ENCODE measurements around the gene PCBP1. TPM values are rescaled to one million over a fixed set of nuclear protein-coding genes. Genes with fewer than 3 reads are reported as not detected.

The PCBP1 gene
- total and polyA plus RNA-seq, 9 of the 15 experiments (the other 6 are each of a cell fraction or from before 2014, with no cell fraction given): 19.2 to 407 (median 78.1) TPM

GRCh38 chr2:70086278-70086837, 919 bp upstream of the PCBP1 start (continued):
- no peak for TF ChIP-seq SIX5 (IDR thresholded peaks at IDR 0.05; ENCODE audit: borderline replicate concordance in 1 of 2, insufficient read depth in 1 of 2, low read depth in 1 of 2, low read length in 2 of 2)
- TF ChIP-seq JUNB (CRISPR knock-in tag; conservative IDR thresholded peaks at IDR 0.05): no peak
- TF ChIP-seq ZNF507 (tag; conservative IDR thresholded peaks at IDR 0.05): no peak
- no peak for TF ChIP-seq RNF219 (CRISPR knock-in tag; IDR thresholded peaks at IDR 0.05)
- TF ChIP-seq NFE2 (IDR thresholded peaks at IDR 0.05; ENCODE audit: low read depth): no peak
- TF ChIP-seq, protein P1, sequence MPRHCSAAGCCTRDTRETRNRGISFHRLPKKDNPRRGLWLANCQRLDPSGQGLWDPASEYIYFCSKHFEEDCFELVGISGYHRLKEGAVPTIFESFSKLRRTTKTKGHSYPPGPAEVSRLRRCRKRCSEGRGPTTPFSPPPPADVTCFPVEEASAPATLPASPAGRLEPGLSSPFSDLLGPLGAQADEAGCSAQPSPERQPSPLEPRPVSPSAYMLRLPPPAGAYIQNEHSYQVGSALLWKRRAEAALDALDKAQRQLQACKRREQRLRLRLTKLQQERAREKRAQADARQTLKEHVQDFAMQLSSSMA (CRISPR knock-in tag; IDR thresholded peaks at IDR 0.05): peak; percentile 58; the same call in 1 of the 2 replicates
- TF ChIP-seq AFF4 (CRISPR knock-in tag; IDR thresholded peaks at IDR 0.05): no peak; the same call in none of the 2 replicates
- TF ChIP-seq ZNF23 (CRISPR knock-in tag; IDR thresholded peaks at IDR 0.05): peak; percentile 54; the same call in 1 of the 2 replicates
- no peak for TF ChIP-seq FOS (IDR thresholded peaks at IDR 0.05; ENCODE audit: extremely low read depth, insufficient read length)
- TF ChIP-seq MYNN (IDR thresholded peaks at IDR 0.05): no peak
- no peak for TF ChIP-seq MYNN (CRISPR knock-in tag; IDR thresholded peaks at IDR 0.05)
- peak; percentile 49 for TF ChIP-seq BRD9 (IDR thresholded peaks at IDR 0.05; ENCODE audit: low read depth, partially characterized antibody)
- TF ChIP-seq, protein P2, sequence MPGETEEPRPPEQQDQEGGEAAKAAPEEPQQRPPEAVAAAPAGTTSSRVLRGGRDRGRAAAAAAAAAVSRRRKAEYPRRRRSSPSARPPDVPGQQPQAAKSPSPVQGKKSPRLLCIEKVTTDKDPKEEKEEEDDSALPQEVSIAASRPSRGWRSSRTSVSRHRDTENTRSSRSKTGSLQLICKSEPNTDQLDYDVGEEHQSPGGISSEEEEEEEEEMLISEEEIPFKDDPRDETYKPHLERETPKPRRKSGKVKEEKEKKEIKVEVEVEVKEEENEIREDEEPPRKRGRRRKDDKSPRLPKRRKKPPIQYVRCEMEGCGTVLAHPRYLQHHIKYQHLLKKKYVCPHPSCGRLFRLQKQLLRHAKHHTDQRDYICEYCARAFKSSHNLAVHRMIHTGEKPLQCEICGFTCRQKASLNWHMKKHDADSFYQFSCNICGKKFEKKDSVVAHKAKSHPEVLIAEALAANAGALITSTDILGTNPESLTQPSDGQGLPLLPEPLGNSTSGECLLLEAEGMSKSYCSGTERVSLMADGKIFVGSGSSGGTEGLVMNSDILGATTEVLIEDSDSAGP (CRISPR knock-in tag; IDR thresholded peaks at IDR 0.05): 0 out of 2 replicates have a peak, but pooled peaks have one; percentile 30
- TF ChIP-seq ZNF282 (CRISPR knock-in tag; IDR thresholded peaks at IDR 0.05): no peak
- TF ChIP-seq, protein P3, sequence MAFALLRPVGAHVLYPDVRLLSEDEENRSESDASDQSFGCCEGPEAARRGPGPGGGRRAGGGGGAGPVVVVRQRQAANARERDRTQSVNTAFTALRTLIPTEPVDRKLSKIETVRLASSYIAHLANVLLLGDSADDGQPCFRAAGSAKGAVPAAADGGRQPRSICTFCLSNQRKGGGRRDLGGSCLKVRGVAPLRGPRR (CRISPR knock-in tag; IDR thresholded peaks at IDR 0.05): peak; percentile 94; the same call in 1 of the 2 replicates
- TF ChIP-seq DIDO1 (tag; IDR thresholded peaks at IDR 0.05; ENCODE audit: low read depth): no peak
- TF ChIP-seq DNMT1 (IDR thresholded peaks at IDR 0.05): no peak
- no peak for TF ChIP-seq RFX5 (IDR thresholded peaks at IDR 0.05; ENCODE audit: low read depth, low read length)
- no peak; the same call in 1 of the 2 replicates for TF ChIP-seq ZNF24 (IDR thresholded peaks at IDR 0.05)
- TF ChIP-seq NR2C2 (CRISPR knock-in tag; IDR thresholded peaks at IDR 0.05): no peak
- TF ChIP-seq NR2C2 (tag; IDR thresholded peaks at IDR 0.05): no peak

All from K562 (cell line).